ENCODE data around the gene UCP1.
"Not testable (repeated sequence)": the region's sequence is repeated elsewhere in the genome, so short reads cannot be mapped to it uniquely, and the experiment has no call there.

Gene UCP1

GRCh38 chr4:140579278-140579677, 10.5 kb upstream of the UCP1 start:
- Histone ChIP-seq H3K9me3 (ENCODE audit: control insufficient read depth, insufficient read depth, low read length) (no peaks in the 10 kb centered on the region), H3K9ac (ENCODE audit: low read depth, low read length) (no peak overlapping the region), H3K36me3 (ENCODE audit: insufficient read depth, low read length) (no peaks in the 10 kb centered on the region), H3K4me1 (ENCODE audit: insufficient read depth, low read length) (no peaks in the 10 kb centered on the region)

- no peaks in the 10 kb centered on the region for H3K4me1 ChIP-seq (ENCODE audit: insufficient read depth, low read length)
- no peaks in the 10 kb centered on the region for H3K9me3 ChIP-seq (ENCODE audit: control insufficient read depth, insufficient read depth, low read length)
- H3K9ac ChIP-seq (ENCODE audit: low read depth, low read length): no peak overlapping the region
- no peaks in the 10 kb centered on the region for H3K36me3 ChIP-seq (ENCODE audit: insufficient read depth, low read length)
Measured at GRCh38 chr4:140575489-140575888, 6.7 kb upstream of the UCP1 start.

- no peak overlapping the region for H3K9ac ChIP-seq (ENCODE audit: low read depth, low read length)
- no peaks in the 10 kb centered on the region for H3K9me3 ChIP-seq (ENCODE audit: control insufficient read depth, insufficient read depth, low read length)
- peaks cover 6% of the 10 kb centered on the region; the same call in 1 of the 2 replicates for H3K4me1 ChIP-seq (ENCODE audit: insufficient read depth, low read length)
- no peaks in the 10 kb centered on the region for H3K36me3 ChIP-seq (ENCODE audit: insufficient read depth, low read length)
Measured at GRCh38 chr4:140571620-140572019, 2.9 kb upstream of the UCP1 start.

GRCh38 chr4:140569307-140569638, 512 bp upstream of the UCP1 start:
- peaks cover 6% of the 10 kb centered on the region; the same call in 1 of the 2 replicates for H3K4me1 ChIP-seq (ENCODE audit: insufficient read depth, low read length)
- H3K9me3 ChIP-seq (ENCODE audit: control insufficient read depth, insufficient read depth, low read length): no peaks in the 10 kb centered on the region
- peak overlapping the region; percentile 74; the same call in 1 of the 2 replicates for H3K9ac ChIP-seq (ENCODE audit: low read depth, low read length)
- H3K36me3 ChIP-seq (ENCODE audit: insufficient read depth, low read length): no peaks in the 10 kb centered on the region

GRCh38 chr4:140559696-140560095, 9.1 kb downstream of the UCP1 start:
- Histone ChIP-seq H3K9me3 (ENCODE audit: control insufficient read depth, insufficient read depth, low read length) (no peaks in the 10 kb centered on the region), H3K4me1 (ENCODE audit: insufficient read depth, low read length) (peaks cover 23% of the 10 kb centered on the region), H3K9ac (ENCODE audit: low read depth, low read length) (no peak overlapping the region), H3K36me3 (ENCODE audit: insufficient read depth, low read length) (no peaks in the 10 kb centered on the region)

- Histone ChIP-seq H3K9me3 (ENCODE audit: control insufficient read depth, insufficient read depth, low read length) (no peaks in the 10 kb centered on the region), H3K9ac (ENCODE audit: low read depth, low read length) (no peak overlapping the region), H3K36me3 (ENCODE audit: insufficient read depth, low read length) (no peaks in the 10 kb centered on the region)
Measured at GRCh38 chr4:140557831-140558435, 10.8 kb downstream of the UCP1 start.

GRCh38 chr4:140556372-140557085, 12.2 kb downstream of the UCP1 start:
- H3K4me1 ChIP-seq (ENCODE audit: insufficient read depth, low read length): peaks cover 23% of the 10 kb centered on the region
- H3K9ac ChIP-seq (ENCODE audit: low read depth, low read length): no peak overlapping the region
- H3K9me3 ChIP-seq (ENCODE audit: control insufficient read depth, insufficient read depth, low read length): no peaks in the 10 kb centered on the region
- no peaks in the 10 kb centered on the region for H3K36me3 ChIP-seq (ENCODE audit: insufficient read depth, low read length)

More at GRCh38 chr4:140557831-140558435, 10.8 kb downstream of the UCP1 start:
- H3K4me1 ChIP-seq (ENCODE audit: insufficient read depth, low read length): peaks cover 23% of the 10 kb centered on the region

- H3K4me1 ChIP-seq (ENCODE audit: insufficient read depth, low read length): no peaks in the 10 kb centered on the region
- no peaks in the 10 kb centered on the region for H3K36me3 ChIP-seq (ENCODE audit: insufficient read depth, low read length)
- no peaks in the 10 kb centered on the region for H3K9me3 ChIP-seq (ENCODE audit: control insufficient read depth, insufficient read depth, low read length)
- no peak overlapping the region for H3K9ac ChIP-seq (ENCODE audit: low read depth, low read length)
Measured at GRCh38 chr4:140533951-140534480, 34.7 kb downstream of the UCP1 start.

GRCh38 chr4:140529434-140529833, 39.3 kb downstream of the UCP1 start:
- no peak overlapping the region for H3K9ac ChIP-seq (ENCODE audit: low read depth, low read length)
- H3K36me3 ChIP-seq (ENCODE audit: insufficient read depth, low read length): peaks cover 4% of the 10 kb centered on the region
- H3K9me3 ChIP-seq (ENCODE audit: control insufficient read depth, insufficient read depth, low read length): no peaks in the 10 kb centered on the region
- no peaks in the 10 kb centered on the region for H3K4me1 ChIP-seq (ENCODE audit: insufficient read depth, low read length)

- H3K36me3 ChIP-seq (ENCODE audit: insufficient read depth, low read length): peaks cover 4% of the 10 kb centered on the region
- H3K9ac ChIP-seq (ENCODE audit: low read depth, low read length): peak within 1 kb of the TSS; percentile 92
- no peaks in the 10 kb centered on the region for H3K9me3 ChIP-seq (ENCODE audit: control insufficient read depth, insufficient read depth, low read length)
- no peaks in the 10 kb centered on the region for H3K4me1 ChIP-seq (ENCODE audit: insufficient read depth, low read length)
Measured at GRCh38 chr4:140523857-140524742, 44.7 kb downstream of the UCP1 start, which contains the start of gene ELMOD2. Gene ELMOD2 (plus strand): TSS chr4:140524168. CDS start chr4:140525429, 1,261 bp downstream.

- no peaks in the 10 kb centered on the region for H3K4me1 ChIP-seq (ENCODE audit: insufficient read depth, low read length)
- no peaks in the 10 kb centered on the region for H3K9me3 ChIP-seq (ENCODE audit: control insufficient read depth, insufficient read depth, low read length)
- H3K36me3 ChIP-seq (ENCODE audit: insufficient read depth, low read length): peaks cover 4% of the 10 kb centered on the region
- H3K9ac ChIP-seq (ENCODE audit: low read depth, low read length): peak overlapping the region; percentile 55; the same call in 1 of the 2 replicates
Measured at GRCh38 chr4:140523370-140523856, 45.3 kb downstream of the UCP1 start.

- H3K36me3 ChIP-seq (ENCODE audit: insufficient read depth, low read length): no peaks in the 10 kb centered on the region
- H3K9me3 ChIP-seq (ENCODE audit: control insufficient read depth, insufficient read depth, low read length): no peaks in the 10 kb centered on the region
- H3K4me1 ChIP-seq (ENCODE audit: insufficient read depth, low read length): no peaks in the 10 kb centered on the region
- H3K9ac ChIP-seq (ENCODE audit: low read depth, low read length): no peak overlapping the region
Measured at GRCh38 chr4:140515423-140515822, 53.3 kb downstream of the UCP1 start.

GRCh38 chr4:140513765-140514164, 55.0 kb downstream of the UCP1 start:
- H3K4me1 ChIP-seq (ENCODE audit: insufficient read depth, low read length); H3K9me3 ChIP-seq (ENCODE audit: control insufficient read depth, insufficient read depth, low read length); H3K36me3 ChIP-seq (ENCODE audit: insufficient read depth, low read length); H3K9ac ChIP-seq (ENCODE audit: low read depth, low read length): not testable (repeated sequence)

All from ES-I3 (cell line).